SKM-1 treated with dmso at 0.1 percent for 144 hours (cell line): Measurements from ENCODE around the gene PDE6C.

Experiments
- DNase-seq: peaks from one replicate; lab custom pipeline; 2025; ENCODE audit not compliant: unreplicated experiment; lab: John Stamatoyannopoulos, UW

PDE6C gene

GRCh38 chr10:93612311-93612710, at the start of gene PDE6C:
Gene PDE6C (plus strand): TSS chr10:93612537. CDS start chr10:93612726, 189 bp downstream.
- no peak for DNase-seq

DNA sequence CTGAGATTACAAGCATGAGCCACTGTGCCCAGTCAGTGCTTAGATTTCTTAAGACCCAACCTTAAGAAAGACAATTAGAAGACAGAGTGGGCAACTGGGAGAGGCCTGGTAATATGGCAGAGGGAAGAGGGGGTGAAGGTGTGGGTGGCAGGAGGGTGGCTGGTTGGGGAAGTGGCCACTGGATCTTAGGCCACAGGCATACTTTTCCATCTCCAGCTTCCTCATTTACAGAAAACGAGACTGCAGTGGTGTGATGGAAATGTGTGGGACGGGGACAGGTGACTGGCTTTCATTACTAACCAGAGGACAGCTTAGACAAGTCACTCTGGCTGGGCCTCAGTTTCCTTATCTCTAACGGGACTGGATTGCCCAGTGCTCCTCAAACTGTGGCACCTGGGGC, 46.9 kb upstream of the PDE6C start:
- peak; percentile 12 for DNase-seq

- peak; percentile 48 for DNase-seq
Observed at GRCh38 chr10:93566435-93567276, 45.7 kb upstream of the PDE6C start, which contains the start of gene FFAR4. Gene FFAR4 (plus strand): TSS chr10:93566665. CDS start chr10:93566721, 56 bp downstream.

DNA sequence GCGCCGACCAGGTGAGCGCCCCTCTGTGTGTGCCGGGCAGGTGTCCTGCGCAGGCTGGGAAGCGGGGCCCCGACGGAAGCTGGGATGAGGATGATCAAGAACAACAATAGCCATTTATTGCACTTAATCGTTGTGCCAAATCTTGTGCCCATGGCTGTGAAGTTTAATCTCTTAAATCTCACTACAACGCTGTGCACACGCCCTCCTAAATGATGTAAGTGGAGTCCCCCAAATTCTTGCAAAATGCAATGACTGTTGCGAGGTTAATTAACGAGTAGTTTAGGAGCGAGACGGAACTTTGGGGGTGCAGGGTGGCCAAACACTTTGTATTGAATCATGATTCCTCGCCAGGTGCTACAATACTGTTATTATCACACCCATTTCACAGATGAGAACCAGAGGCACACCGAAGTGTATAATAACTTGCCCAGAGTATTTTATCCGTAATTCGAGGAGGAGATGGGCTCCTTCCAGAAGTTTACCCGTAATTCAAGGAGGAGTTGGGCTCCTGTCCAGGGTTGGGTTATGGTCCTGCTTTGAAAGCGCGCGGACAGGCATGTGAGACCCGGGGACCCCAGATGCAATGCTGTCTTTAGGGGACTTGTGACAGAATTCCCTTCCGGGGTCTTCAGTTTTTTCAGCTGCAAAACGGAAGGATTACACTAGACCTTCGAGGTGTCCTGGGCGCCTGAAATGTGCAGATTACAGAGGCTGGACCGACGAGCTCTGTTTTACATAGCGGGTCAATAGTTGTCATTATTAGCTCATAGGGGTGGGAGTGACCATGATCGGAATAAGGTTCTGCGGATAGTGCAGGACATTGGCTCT, 44.8 kb upstream of the PDE6C start:
- DNase-seq: no peak

DNA sequence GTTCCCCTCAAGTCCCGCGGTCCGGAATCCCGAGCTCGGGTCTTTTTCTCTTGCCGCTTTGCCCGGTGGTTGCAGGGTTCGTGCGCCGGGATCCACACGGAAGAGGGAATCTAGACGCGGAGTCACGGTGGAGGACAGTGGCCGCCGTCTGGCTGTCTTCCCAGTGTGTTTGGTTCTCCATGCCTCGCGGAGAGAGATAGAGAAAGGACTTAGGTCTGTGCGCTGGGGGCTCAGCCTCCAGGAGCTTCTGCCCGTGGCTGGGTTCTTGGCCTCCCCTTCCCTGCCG, 44.3 kb upstream of the PDE6C start:
- no peak for DNase-seq

DNA sequence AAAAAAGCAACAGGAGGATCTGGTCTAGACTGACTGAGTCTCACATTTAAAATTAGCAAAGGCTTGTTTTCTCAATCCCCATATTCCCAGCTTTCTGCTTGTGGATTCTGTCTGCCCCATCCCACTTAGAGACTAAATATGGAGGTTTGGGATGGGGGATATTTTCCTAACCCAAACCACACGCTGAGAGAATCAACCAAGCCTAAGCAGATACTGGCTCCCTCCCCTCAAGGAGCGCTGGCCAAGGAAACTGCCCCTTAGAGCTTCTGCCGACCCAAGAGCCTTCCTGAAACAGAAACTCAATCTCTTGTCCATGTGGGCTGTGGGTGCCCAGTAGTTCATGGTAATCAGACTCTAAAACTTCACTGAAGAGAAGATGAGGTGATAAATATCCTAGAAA, 42.0 kb upstream of the PDE6C start:
- DNase-seq: no peak

DNA sequence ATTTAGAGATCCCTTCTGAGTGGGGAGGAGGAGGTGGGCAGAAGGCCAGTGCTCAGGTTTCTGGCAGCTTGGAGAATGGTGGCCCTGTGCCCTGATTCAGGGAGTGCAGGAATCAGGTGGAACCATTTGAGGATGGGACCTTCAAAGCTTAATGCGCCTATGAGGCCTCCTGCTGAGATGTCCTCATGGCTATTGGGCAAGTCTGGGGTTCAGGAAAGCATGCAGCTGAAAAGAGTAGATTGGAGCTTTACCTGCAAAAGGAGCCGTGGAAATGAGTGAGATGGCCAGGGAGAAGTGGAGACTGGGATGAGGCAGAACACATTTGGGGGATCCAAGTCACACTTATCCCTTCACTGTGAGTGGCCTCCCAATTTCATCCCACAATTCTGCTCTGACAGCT, 39.7 kb upstream of the PDE6C start:
- DNase-seq: no peak

DNA sequence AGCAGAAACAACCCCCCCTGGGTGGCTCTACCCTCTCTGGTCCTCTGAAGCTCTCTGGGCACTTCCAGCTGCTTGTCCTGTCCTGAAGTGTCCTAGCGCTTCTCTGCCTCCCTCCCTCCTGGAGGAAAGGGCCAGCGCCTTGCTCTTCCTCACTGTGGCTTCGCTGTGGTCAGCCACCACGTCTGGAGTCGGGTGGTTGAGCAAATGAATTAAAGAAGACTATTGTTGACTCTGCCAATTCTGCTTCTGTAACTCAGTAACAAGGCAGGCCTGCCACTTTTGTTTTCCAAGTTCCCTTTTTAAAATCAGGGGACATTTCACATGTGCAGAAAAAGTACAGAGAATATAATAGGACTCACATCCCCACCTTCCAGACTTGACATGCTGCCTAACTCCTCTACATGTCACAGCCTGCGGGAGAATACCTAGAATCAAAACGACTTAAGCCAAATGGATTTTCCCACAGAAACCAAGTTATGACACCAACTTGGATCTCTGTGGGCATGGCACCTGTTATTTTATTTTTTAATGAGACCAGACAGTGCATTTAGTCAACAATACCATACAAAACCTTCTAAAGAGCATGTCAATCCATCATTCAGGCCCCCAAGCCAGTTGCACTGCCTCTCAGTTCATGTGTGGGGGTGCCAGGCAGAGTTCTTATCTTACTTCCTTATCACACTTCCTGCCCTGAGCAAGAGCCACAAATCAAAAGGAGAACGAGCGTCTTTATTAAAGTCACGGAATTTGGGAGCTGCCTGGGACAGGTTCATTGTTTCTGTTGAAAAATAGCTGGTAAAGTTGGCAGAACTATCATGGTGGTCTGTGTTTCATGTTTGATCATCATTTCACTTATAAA, 39.1 kb upstream of the PDE6C start:
- DNase-seq: peak; percentile 70

DNA sequence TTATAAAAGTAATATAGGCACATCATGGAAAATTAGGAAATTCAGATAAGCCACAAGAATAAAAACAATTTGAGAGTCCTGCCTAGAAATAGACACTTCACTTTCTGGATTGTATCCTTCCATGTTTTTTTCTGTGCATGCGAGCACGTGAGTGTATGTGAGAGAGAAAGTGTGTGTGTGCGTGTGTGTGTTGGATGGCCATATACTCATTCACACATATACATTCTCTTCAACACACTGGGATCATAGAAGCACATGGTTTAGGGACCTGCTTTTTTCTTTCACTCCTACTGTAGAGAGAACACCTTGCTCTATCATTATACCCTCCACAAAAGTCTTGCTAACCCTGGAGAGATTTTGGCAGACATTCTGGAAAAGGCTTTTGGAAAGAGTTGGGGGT, 38.4 kb upstream of the PDE6C start:
- DNase-seq: no peak

- no peak for DNase-seq
Observed at GRCh38 chr10:93576888-93577287, 35.4 kb upstream of the PDE6C start.

DNA sequence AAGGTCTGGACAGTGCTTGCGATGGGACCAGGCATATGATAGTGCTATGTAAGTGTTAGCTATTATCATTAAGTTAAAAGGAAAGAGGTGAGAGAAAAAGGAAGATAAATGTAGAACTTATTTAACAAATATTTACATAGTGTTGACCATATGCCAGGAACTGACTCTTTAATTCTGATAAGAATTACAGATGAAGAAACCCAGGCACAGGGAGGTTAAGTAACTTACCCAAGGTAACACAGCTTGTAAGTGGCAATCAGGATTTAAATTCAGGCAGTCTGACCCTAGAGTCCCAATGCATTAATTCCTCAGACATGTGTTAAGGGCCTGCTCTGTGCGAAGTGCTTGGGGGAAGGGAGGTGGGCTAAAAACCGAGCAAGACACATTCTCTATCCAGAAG, 34.8 kb upstream of the PDE6C start:
- no peak for DNase-seq

- no peak for DNase-seq
Observed at GRCh38 chr10:93579089-93579488, 33.2 kb upstream of the PDE6C start.

- DNase-seq: no peak
Observed at GRCh38 chr10:93579985-93580711, 32.2 kb upstream of the PDE6C start.

DNA sequence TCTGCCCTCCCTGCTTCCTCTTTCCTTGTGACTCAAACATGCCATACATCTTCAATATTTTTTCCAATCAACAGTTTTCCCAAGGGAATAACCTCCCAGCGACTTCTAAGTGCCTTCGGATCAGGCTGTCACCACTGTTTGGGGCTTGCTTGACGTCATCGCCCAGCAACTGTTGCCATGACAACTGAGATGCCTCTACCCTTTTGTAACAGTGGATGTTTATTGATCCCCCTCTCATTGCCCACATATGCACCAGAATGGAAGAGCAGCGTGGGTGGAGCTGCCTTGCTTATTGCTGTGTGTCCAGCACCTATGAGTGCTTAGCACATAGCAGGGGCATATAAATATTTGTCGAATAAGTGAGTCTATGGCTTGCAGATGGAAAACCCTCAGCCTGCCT, 31.5 kb upstream of the PDE6C start:
- no peak for DNase-seq

GRCh38 chr10:93584445-93584844, 27.9 kb upstream of the PDE6C start:
- DNase-seq: no peak

DNA sequence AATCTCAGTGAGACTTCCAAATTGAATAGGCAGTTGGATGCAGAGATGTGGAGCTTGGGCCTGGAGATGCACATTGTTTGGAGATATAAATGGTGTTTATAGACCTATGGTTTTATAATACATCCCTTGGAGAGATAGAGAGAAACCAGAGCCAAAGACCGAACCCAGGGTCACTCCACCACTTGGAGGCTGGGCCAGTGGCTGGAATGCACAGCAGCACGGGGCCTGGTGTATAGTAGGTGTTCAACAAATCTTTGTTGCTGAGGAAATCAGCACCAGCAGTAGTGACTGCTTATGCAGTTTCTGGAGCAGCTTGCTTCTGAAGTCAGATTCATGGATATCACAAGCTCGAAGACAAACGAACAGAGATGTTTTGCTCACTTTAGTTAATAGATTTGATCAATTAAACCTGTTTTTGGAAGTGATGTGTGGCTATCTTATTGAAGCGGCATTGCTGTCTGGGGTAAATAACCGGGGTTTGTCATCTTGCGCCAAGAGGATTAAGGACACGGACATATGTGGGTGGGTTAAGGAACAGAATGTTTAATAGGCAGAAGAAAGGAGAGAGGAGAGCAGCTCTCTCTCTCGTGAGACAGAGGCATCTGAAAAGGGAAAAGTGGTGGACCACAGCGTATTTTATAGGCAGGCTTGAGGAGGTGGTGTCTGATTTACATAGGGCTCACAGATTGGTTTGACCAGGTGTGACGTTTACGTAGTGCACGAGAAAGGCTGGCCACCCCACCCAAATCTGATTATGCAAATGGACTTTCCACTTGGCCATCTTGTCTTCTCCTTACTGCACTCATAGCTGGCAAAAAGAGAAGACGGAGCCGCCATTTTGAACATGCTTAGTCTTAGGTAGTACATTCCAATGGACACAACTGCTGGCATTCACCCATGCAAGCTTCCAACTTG, 22.4 kb upstream of the PDE6C start:
- DNase-seq: no peak

DNA sequence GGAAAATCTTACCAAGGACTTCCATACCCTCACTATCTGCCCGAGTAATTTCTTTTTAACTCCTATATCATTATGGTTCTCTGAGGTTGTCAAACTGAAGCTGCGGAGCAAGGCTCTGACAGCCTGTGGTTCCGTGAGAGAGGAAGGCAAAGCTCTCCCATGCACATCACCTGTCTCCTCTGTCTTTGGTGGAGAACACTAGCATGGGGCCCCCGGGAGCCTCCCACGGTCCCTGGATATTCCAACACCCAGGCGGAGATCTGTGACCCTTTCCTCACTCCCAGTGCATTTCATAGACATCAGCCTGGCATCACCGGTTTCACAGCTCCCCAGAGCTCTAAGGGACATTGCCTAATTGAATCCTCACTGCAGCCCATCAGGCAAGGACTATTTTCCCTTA, 21.7 kb upstream of the PDE6C start:
- no peak for DNase-seq

DNA sequence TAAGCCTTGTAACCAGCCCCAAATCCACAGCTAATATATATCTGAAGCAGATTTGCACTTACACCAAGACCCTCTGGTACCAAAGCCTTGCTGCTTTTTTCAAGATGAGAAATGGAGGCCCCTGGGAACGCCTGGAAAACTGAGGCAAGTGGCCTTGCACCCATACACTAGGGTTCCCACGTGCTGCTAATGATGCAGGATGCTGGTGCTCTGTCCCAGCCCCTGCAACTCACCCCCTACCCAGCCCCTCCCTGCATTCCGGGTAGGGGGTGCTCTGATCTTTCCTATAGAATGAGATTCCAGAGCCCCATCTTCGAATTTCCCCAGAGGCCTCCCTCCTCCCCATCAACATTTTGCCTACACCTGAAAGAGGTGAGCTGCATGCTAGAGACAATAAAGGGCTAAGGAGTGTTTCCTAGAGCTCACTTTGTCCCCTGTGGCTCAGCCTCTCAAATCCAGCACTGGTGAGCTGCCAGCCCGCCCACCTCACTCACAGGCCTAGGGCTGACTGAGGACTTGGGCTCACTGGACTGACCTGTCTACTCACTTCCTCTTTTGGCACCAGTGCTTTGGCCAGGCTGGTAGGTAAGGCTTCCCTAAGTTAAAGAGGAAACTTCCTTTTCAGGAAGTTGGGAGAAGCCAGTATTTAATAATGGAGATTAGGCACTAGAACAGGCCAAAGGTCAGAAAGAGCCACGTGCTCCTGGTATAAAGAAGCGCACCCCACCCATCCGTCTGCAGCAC, 21.1 kb upstream of the PDE6C start:
- peak; percentile 10 for DNase-seq

DNA sequence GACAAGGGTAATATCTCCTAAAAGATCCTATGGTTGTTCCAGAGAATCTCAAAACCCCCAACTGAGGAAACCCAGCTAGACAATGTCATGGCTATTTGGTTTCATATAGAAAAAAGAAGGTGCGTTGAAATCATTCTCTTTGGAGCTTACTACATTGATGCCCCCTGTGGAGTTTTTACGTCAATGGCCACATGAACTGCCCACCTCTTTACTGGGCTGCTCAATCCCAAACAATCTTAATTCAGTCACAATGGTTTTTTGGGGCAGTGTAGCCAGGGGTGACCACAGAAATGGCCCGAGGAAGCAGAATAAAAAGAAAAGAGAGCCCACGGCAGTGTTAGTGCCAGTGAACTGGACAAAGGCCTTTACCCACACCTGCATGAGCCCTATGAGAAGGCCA, 19.1 kb upstream of the PDE6C start:
- DNase-seq: no peak
